Ovary (tissue), 3 donors: ENCODE data around the gene EFCAB6.

ENCODE experiments used
- CTCF ChIP-seq, 3 donors: fragments of 450-650 bp in 2 of 3; fragments of 200-600 bp in 1 of 3; IDR thresholded peaks; one replicate each; pipeline versions ENCODE4 v1.5.1 to v1.8.0; 2016 to 2022; ENCODE audit warnings: antibody characterized with exemption in 3 of 3, mild to moderate bottlenecking in 1 of 3
- EP300 ChIP-seq: sonication (generic); formaldehyde crosslinking; IDR thresholded peaks from one replicate; pipeline ENCODE4 v1.6.1; 2017; ENCODE audit warnings: antibody characterized with exemption
- POLR2A ChIP-seq: fragments of 450-650 bp; IDR thresholded peaks from one replicate; pipeline ENCODE4 v1.6.1; 2017; ENCODE audit warnings: antibody characterized with exemption, mild to moderate bottlenecking, moderate library complexity
- donor health status: DM: no; HTN: no; CAD: no.

DNA sequence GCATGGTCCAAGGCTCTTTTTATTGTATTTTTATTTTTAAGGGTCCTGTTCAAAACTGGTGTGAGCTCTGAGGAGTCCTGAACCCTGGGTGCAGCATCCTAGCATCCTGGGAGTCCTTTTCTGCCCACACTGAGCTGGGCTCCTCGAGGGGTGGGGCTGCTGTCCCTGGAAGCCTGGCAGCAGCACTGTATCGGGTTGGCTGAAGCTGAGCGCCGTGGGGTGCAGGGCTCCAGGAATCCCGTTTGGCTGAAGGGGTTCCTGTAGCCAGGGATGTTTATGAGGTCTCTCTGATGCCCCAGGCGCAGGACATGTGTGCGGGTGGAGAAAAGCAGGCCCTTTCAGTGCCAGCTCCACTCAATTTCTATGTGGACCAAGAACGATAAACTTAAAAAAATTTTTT lies 304.9 kb downstream of the EFCAB6 start:
- TF ChIP-seq CTCF (IDR thresholded peaks at IDR 0.05) (no peak), POLR2A (no peak), EP300 (no peak)
